ENCODE data around the gene MRPL52.
"Not testable (repeated sequence)": the region's sequence is repeated elsewhere in the genome, so short reads cannot be mapped to it uniquely, and the experiment has no call there.

MRPL52 gene

DNA sequence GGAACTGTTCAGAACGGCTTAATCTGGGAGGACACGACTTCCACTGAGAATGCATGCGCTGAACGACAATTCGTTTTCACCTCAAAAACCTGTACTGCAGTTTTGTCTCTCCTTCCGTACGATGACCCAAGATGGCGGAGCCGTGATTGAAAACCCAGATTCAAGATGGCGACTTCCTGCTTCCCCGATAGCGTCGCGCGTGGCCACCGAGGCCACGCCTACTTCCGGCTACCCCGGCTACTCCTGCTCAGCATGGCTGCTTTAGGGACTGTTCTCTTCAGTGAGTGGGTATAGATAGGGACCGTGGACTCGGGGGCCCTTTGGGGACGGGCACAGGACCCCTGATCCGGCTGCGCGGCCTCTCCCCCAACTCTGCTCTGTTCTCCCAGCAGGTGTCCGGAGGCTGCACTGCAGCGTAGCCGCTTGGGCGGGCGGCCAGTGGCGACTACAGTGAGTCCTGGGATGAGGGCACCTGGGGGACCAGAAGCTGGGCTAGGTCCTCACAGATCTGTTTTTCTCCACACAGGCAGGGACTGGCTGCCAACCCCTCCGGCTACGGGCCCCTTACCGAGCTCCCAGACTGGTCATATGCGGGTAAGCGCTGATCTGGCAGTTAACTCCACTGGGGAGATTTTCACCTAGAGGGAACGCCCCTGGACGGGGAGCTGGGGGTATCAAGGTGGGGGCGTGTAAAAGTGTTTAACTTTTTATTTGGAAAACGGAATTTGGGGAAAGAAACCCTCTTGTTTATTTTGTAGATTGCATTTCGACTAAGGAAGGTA lies at the start of gene MRPL52:
TSS of gene MRPL52 (plus strand) at position 227 of the 782 bp plus-strand sequence. CDS start at position 253, 26 bp downstream.
- FAIRE-seq, result peak; percentile 29

DNA sequence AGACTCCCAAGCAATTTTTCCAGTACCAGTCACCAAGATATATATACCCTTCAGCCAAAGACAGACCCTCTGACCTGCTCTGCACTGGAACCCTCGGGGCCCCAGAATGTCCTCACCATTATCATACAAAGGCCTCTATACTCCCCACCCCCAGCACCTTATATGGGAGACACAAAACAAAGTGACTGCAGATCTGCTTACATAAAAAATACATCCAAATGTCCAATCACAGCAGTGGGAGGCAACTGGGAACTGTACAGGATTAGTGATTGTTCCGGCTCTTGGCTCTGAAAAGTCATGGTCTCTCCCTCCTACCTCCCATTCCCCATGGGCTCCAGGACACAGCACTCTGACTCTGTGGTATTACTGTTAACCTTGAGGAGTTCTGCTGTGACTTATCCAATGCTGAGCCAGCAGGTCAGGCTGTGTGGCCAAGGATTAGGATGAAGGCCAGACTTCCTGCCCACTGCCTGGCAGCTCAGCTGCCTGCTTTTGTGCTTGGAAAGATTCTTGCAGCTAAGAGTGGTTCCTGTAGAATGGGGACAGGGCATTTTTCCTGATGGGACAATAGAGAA lies 49.5 kb upstream of the MRPL52 start:
- no peak for FAIRE-seq

DNA sequence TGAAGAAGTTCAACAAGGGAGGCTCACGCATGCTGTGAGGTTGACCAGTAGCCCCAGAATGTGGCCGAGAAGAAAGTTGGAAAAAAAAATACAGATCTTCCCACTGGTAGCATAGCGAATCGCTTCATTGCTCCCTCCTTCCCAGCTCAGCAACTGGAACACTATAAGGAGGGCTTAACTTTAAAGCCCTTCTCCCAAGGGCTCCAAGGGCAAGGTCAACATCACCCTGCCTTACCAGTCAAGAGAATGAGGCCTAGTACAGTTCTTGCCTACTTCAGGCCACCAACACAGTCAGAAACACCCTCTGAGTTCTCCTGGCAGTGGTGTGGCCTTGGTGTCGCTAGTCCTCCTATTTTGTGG lies 48.8 kb upstream of the MRPL52 start:
- FAIRE-seq, result no peak

DNA sequence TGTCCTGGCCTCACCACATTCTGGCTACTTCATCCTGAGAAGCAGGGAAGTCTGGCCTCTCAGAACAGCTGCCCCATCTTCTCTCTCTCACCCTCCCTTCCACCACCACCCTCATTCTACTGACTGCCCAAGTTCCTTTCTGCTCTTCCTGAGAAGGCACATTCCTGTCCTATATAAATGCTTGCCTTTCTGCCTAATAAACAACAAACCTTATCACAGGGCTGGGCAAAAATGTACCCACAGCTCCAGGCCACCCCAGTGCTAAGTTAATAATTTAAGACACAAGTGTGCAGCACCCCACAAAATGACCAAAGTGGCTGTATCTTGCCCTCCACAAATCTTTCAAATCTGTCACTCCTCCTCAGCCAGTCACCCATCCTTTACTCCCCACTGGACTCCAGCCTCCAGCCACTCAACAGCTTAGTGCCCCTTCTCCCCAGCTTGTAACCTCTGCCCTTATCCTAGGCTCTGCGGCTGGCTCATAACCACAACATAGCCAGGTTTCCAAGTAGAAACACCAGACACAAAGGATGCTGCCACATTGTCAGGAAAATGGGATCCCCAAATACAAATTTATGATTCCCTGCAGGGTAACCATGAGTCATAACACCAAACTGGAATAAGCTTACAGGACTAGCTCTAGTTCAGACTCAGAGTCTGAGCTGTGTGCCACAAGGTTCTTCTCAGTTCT lies 48.2 kb upstream of the MRPL52 start:
- no peak for FAIRE-seq

DNA sequence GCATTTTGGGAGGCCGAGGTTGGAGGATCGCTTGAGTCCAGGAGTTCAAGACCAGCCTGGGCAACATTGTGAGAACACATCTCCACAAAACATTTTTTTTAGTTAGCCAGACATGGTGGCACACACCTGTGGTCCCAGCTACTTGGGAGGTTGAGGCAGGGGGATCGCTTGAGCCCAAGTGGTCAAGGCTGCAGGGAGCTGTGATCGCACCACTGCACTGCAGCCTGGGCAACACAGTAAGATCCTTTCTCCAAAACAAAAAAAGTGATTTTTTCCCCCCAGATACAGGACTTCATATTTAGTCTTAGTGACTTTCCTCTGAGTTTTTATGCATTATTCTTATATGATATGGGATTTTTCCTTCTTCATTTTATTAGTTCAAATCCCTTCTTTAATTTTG lies 43.0 kb upstream of the MRPL52 start:
- FAIRE-seq, result no peak

DNA sequence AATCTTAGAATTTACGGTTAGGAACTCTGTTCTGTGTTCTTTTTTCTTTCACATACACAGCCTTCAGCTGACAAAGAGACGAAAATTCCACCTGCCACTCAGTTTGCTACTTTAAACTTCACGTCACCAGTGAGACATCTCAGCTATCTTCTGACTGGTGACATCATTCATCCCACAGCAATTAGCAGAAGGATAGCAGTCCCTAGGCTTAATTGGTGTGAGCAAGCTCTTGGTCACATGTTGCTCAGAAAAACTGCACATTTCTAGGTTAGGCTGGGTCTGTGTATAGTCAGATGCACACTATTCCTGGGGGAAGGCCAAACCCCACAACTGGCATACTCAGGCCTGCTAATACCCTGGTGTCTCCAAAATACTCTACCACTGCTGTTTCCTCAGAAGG lies 38.4 kb upstream of the MRPL52 start:
- FAIRE-seq, result no peak

DNA sequence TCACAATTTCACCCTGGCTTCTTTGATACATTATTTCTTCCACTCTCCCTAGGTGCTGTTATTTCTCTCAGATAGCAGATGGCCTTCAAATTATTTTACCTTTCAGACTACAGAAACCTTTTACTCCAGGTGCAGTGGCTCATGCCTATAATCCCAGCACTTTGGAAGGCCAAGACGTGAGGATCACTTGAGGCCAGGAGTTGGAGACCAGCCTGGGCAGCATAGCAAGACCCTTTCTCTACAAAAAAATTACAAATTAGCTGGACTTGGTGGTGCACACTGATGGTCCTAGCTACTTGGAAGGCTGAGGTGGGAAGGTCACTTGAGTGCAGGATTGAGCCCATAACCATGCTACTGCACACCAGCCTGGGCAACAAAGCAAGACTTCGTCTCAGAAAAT lies 37.5 kb upstream of the MRPL52 start:
- FAIRE-seq, result no peak

DNA sequence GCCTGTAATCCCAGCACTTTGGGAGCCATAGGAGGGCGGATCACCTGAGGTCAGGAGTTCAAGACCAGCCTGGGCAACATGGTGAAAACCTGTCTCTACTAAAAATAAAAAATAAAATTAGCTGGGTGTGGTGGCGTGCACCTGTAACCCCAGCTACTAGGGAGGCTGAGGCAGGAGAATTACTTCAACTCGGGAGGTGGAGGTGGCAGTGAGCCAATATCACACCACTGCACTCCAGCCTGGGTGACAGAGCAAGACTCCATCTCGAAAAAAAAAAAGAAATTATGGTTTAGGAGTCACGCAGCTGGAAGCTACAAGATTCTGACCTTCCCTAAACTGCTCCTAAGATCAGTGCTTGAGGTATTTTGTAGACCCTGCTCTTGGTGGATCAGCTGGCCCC lies 36.1 kb upstream of the MRPL52 start:
- not testable (repeated sequence) for FAIRE-seq

DNA sequence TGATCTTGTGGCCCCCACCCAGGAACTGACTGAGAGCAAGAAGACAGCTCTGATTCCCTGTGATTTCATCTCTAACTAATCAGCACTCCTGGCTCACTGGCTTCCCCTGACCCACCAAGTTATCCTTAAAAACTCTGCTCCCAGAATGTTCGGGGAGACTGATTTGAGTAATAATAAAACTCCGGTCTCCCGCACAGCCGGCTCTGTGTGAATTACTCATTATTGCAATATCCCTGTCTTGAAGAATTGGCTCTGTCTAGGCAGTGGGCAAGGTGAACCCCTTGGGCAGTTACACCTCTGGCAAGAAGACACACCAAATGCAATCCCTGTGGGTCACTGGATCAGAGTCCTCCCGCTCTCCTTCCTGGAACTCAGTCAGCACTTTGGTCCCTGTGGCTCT lies 35.7 kb upstream of the MRPL52 start:
- FAIRE-seq, result no peak

DNA sequence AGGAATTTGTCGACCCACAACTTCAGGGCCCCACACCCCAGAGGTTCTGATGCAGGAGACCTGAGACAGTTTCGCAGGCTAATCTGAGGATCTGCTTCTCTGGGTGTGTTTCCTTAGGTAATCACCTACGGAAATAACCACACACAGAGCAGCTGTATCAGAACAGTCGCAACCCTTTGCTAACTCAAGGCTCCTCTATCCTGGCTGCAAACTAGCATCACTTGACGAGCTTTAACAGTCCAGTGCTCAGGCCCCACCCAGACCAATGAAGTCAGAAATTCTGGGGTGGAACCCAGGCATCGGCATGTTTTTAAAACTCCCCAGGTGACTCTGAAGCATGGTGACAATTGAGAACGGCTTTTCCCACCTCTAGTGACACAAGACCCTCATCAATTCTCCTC lies 35.1 kb upstream of the MRPL52 start:
- FAIRE-seq, result no peak

DNA sequence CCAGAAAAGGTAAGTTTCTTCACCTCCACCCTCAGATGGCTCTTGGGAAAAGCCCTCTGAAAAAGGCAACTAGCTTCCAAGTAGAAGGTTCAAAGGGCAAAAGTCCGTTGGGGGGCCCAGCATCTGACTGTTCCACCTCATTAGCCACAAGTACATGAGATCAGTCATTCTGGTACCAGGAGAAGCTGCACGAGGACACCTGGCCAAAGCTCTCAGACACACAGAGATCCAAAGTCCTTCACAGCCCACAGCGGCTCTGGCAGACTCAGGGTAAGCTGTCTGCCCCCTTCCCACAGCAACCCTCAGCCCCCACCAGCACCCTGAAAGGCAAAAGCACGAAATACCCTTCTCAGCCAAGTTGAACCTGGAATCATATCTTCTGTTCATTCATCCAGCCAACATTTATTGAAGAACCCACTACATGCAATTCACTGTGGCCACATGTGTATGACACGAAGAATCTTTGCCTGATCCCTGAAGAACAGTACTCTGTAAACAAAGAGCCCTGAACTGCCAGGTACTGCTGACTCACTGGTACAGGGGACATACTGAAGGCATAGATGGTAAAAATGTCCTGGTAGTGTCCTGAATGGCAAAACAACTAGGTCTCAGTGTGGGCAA lies 33.5 kb upstream of the MRPL52 start:
- no peak for FAIRE-seq

DNA sequence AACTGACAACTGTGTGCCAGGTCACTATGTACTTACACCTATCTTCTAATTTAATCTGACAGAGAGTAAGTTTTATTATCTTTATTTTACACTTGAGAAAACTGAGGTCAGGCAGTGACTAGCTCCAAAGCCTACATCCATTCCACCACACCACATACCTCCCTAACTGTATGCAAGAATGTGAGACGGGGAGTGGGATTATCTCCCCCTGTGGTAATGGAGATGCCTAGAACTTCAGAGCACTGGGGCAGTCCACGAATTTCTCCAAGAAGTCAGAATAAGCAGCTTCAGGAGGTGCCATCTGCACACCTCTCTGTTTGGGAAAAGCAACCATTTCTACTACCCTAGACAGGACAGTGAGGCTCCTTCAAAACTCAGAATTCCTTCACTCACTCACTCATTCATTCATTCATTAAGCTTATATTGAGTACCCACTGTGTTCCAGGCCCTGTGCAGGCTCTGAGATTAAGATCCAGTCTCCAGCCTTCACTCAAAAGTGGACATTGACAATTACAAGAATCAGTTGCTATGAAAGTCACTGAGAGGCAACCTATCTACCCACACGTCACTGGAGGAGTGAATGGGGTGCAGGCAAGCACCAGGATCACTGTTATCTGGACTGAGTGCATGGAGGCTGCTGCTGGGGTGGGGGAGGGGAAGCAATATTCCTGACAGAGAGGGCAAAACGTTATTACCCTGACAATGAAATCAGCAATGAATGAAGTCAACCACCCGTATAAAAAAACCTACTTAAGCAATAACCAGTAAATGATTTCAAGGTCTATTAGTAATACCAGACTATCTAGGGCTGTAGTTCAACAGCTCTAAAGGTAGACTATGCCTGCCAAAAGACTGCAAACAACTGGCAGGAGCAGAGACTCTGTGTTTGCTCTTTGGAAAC lies 32.4 kb upstream of the MRPL52 start:
- no peak for FAIRE-seq

DNA sequence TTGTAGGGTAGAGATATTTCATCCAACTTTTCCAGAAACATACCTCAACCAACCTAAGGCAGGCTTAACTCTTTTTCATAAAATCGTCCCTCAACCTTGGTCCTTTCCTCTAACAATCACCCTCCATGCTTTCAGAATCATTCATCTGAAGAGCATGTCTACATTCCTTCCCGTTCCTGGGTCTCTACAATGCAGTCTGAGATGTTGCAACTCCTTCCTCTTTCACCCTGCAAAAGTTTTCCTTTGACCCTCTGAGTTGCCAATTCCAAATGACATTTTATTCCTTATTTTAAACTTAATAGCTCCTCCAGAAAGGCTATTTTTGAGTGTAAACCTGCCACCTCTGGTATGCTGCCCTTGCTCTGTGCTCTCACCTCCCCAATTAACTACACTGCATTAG lies 31.2 kb upstream of the MRPL52 start:
- FAIRE-seq, result no peak

DNA sequence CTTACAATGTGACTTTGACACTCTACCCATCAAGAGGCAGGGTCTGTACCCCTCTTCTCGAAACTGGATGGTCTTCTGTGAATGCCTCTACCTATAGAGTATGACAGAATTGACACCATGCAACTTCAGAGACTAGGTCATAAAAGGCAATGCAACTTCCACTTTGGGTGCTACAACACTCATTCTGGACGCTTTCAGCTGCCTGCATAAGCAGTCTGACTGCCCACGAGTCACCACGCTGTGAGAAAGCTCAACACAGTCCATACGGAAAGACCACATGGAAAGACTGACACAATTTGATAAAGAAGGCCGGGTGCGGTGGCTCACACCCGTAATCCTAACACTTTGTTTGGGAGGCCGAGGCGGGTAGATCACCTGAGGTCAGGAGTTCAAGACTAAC lies 29.3 kb upstream of the MRPL52 start:
- FAIRE-seq, result no peak

DNA sequence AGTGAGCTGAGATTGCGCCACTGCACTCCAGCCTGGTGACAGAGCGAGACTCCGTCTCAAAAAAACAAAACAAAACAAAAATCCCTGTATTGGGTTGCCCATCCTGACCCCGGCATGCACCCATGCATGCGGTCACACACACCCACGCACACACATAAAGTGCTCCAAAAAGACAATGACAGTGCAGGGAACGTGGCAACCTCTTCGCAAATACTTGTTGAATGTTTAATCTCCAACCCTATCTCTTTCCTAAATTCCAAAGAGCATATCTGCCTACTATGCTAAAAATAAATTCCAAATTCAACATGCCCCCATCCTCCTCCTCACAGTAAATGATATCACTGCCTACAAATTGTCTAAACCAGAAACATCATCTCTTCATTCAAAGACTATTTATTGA lies 28.0 kb upstream of the MRPL52 start:
- FAIRE-seq, result no peak

DNA sequence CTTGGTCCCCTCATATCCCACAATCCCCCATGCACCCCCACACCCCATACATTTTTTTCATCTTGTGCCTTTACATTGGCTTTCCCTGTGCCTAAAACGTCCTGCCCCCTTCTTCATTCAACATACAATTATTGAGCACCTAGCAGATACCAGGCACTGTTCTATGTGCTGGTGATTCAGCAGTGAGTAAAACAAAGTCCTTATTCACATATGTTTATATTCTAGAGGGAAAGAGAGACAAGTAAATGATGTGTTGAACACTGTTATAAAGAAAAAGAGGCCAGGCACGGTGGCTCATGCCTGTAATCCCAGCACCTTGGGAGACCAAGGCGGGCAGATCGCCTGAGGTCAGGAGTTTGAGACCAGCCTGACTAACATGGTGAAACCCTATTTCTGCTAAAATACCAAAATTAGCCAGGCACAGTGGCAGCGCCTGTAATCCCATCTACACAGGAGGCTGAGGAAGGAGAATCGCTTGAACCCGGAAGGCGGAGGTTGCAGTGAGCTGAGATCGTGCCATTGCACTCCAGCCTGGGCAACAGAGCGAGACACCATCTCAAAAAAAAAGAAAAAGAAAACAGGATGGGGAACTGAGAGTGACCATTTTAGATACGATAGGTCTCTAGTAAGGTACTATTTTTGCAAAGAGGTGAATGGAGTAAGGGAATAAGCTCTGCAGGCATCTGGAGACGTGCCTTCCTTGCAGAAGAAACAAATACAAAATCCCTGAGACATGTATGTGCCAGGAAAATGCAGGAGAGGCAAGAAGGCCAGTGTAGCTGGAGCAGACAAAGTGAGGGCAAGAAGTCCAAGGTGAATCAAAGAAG lies 26.6 kb upstream of the MRPL52 start:
- no peak for FAIRE-seq

DNA sequence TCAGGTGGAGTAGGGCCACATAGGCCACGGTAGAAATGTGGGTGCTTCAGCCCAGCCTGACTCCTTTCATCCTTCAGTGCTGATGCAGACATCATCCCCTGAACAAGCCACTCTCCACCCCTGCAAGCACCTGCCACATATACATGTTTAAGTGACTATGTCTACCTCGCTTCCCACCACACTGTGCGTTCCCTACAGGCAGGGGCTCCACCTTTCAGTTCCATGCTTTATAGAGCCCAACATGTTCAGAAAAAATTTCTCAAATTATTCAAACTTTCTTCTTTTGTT lies 26.1 kb upstream of the MRPL52 start:
- no peak for FAIRE-seq

DNA sequence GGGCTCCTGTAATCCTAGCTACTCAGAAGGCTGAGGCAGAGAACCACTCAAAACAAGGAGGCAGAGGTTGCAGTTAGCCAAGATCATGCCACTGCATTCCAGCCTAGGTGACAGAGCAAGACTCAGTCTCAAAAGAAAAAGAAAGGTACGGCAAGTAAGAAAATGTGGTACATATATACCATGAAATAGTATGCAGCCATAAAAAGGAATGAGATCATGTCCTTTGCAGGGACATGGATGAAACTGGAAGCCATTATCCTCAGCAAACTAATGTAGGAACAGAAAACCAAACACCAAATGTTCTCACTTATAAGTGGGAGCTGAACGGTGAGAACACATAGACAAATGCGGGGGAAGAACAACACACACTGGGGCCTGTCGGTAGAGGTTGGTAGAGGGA lies 24.5 kb upstream of the MRPL52 start:
- not testable (repeated sequence) for FAIRE-seq

DNA sequence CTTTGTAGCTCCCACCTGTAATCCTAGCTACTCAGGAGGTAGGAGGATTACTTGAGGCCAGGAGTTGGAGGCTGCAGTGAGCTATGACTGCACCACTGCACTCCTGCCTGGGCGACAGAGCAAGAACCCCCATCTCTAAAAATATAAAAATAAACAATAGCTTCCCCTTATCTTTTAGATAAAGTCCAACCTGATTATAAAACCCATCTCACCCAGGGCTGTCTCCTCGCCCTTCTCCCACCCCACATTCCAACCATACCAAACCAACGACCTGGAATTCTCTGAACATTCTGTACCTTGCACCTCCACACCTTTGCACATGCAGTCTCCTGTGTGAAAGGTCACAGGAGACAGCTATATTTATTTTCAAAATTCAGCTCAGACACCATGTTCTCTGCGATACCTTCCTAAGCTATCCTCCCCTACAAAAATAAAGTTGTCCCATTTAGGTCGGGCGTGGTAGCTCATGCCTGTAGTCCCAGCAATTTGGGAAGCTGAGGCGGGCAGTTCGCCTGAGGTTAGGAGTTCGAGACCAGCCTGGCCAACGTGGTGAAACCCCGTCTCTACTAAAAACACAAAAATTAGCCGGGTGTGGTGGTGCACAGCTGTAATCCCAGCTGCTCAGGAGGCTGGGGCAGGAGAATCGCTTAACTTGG lies 22.1 kb upstream of the MRPL52 start:
- no peak for FAIRE-seq

DNA sequence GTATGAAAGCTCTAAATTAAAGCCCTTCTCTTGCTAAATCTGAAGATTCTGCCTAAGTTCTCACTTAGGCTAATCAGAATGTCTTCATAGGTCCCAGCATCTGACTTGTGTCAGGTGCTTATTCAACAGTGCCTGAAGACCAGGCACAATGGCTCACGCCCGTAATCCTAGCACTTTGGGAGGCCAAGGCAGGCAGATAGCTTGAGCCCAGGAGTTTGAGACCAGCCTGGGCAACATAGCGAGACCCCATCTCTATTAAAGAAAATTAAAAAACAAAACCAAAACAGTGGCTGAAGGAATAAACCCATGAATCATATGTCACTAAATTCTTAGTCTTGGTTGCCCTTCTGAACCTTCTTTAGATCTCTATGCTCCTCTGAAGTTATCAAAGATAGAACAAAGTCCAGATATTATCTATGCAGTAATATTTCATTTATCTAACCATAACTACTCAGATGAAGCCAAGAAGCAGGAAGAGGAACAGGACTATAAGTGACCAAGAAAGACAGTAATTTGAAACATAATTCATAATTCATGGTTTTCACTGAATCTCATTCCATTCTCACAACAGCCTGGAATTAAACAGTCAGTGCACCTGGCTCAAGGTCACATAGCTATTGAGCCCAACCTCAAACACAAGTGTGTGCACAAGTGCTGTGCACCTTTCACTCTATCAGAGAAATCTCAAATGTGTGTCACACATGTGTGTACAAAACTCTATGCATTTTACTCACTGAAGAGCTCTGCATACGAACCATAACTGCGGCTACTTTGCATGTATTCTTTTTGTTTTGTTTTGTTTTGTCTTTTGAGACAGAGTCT lies 21.1 kb upstream of the MRPL52 start:
- no peak for FAIRE-seq

DNA sequence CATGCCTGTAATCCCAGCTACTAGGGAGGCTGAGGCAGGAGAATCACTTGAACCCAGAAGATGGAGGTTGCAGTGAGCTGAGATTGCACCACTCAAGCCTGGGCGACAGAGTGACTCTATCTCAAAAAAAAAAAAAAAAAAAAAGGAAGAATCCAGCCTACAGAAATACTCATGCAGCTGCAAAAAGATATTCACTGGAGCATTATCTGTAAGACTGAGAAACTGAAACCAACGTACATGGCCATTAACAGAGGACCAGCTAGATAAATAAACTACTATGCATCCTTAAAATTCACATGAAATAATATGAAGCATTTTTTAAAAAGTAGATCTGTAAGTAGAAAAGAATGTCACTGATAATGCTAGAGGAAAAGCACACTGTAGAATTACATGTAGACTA lies 18.0 kb upstream of the MRPL52 start:
- no peak for FAIRE-seq

All from endometrium (tissue), 2 donors.